HepG2 (cell line): Measurements from ENCODE around the gene SSPN.

ENCODE experiments used
- CTCF ChIP-seq: sonication (generic); formaldehyde crosslinking; IDR thresholded peaks from 2 replicates; pipeline ENCODE4 v1.5.0; 2020; ENCODE audit warnings: mild to moderate bottlenecking, missing genetic modification reagents, moderate library complexity
- MAX ChIP-seq: IDR thresholded peaks from 2 replicates; pipeline ENCODE4 v1.6.1; 2012; ENCODE audit warnings: inconsistent platforms
- TARDBP ChIP-seq: sonication (generic); formaldehyde crosslinking; IDR thresholded peaks from 2 replicates; pipeline ENCODE4 v1.8.0; 2022; ENCODE audit warnings: mild to moderate bottlenecking, missing genetic modification reagents

- no peak for TF ChIP-seq CTCF
- TF ChIP-seq TARDBP (CRISPR knock-in tag): no peak
- no peak for TF ChIP-seq MAX
These were observed 74.3 kb downstream of the SSPN start for GRCh38 chr12:26269562-26270284.
